Testis (tissue), 3 donors: ENCODE data around the gene ZEB2. TPM values are rescaled to one million over a fixed set of nuclear protein-coding genes. Genes with fewer than 3 reads are reported as not detected.
A peak's percentile ranks its signal among the peaks of the same experiment; 100 is the strongest.

Source experiments
- DNase-seq: peaks from one replicate; pipeline ENCODE4 v3.0.0-alpha.2; 2019
- H3K27ac ChIP-seq, 2 donors: fragments of 200-600 bp; sonication (generic); one replicate each; pipeline ENCODE4 v1.5.1; 2019
- H3K27me3 ChIP-seq: fragments of 200-600 bp; sonication (generic); one replicate; pipeline ENCODE4 v1.5.1; 2019
- H3K36me3 ChIP-seq: fragments of 200-600 bp; sonication (generic); one replicate; pipeline ENCODE4 v1.5.1; 2017; ENCODE audit warnings: low read depth; ENCODE audit errors: missing control alignments
- H3K4me1 ChIP-seq: fragments of 200-600 bp; sonication (generic); one replicate; pipeline ENCODE4 v1.5.1; 2019
- H3K4me3 ChIP-seq, 2 donors: fragments of 200-600 bp; sonication (generic); one replicate each; pipeline ENCODE4 v1.5.1; 2017 to 2019
- H3K9me3 ChIP-seq: fragments of 200-600 bp; sonication (generic); one replicate; pipeline ENCODE4 v1.5.1; 2017
- POLR2A ChIP-seq: fragments of 450-650 bp; IDR thresholded peaks from one replicate; pipeline ENCODE4 v1.6.1; 2017; ENCODE audit warnings: antibody characterized with exemption, mild to moderate bottlenecking, moderate library complexity
- WGBS, 2 donors: methylation state at CpG; one replicate each; pipeline ENCODE4 v1.1.5; 2018; 5-methylcytosine and 5-hydroxymethylcytosine counted together
- intact Hi-C: fragments of 100-400 bp; cut with DNase I; formaldehyde crosslinking; loops from one replicate; pipeline ENCODE4 v1.15.1; 2023; ENCODE audit warnings: low total_unique reads
- polyA plus RNA-seq: library from polyadenylated mRNA; stranded (reverse); fragments of 350-450 nt; fragmentation: Illumina TruSeq; extraction: RNeasy Lipid Tissue Mini Kit (QIAGEN cat#74804); gene quantifications from one replicate; pipeline ENCODE4 v1.2.3, GENCODE V29; 2014; ENCODE audit warnings: low read depth, low replicate concordance; ENCODE audit not compliant: insufficient read depth
- total RNA-seq, 2 donors: library from RNA; depleted of rRNA; stranded (reverse); fragments of >200 nt; gene quantifications; one replicate each; pipeline ENCODE4 v1.2.3, GENCODE V29; 2016
- TF ChIP-seq, protein P1 (sequence below), 3 experiments: fragments of 450-650 bp in 2 of 3; fragments of 200-600 bp in 1 of 3; sonication (generic) in 1 of 3; IDR thresholded peaks; one replicate each; pipeline ENCODE4 v1.5.1; 2016 to 2019; ENCODE audit warnings: antibody characterized with exemption in 3 of 3, mild to moderate bottlenecking in 2 of 3, moderate library complexity in 1 of 3

The ZEB2 gene
- total and polyA plus RNA-seq, 3 donors from 2014 or later = 38.7 to 96.4 (median 87.8) TPM

DNA sequence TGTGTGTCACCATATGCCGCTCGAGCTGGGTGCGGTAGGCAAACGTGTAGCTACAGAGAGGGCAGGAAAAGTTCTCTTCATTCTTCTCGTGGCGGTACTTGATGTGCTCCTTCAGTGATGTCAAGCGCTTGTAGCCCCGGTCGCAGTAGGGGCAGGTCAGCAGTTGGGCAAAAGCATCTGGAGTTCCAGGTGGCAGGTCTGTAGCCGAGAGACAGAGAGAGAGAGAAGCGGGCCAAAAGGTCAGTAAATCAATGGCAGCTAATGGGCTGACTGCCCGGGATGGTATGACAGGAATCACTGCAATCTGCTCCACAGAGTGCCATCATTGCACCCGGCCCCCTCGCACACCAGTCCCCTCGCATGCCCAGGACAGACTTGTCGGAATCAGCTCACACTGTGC lies 116.0 kb downstream of the ZEB2 start:
- WGBS, 2 donors = 71 to 84% methylated on average over 16 of the region's 16 CpGs
- no peak overlapping the region for H3K4me3 ChIP-seq
- no peaks in the 10 kb centered on the region for H3K9me3 ChIP-seq
- DNase-seq = peak; percentile 19
- peaks cover 36% of the 10 kb centered on the region for H3K4me1 ChIP-seq
- intact Hi-C loops = no loop called here
- TF ChIP-seq POLR2A = no peak
- TF ChIP-seq, protein P1, sequence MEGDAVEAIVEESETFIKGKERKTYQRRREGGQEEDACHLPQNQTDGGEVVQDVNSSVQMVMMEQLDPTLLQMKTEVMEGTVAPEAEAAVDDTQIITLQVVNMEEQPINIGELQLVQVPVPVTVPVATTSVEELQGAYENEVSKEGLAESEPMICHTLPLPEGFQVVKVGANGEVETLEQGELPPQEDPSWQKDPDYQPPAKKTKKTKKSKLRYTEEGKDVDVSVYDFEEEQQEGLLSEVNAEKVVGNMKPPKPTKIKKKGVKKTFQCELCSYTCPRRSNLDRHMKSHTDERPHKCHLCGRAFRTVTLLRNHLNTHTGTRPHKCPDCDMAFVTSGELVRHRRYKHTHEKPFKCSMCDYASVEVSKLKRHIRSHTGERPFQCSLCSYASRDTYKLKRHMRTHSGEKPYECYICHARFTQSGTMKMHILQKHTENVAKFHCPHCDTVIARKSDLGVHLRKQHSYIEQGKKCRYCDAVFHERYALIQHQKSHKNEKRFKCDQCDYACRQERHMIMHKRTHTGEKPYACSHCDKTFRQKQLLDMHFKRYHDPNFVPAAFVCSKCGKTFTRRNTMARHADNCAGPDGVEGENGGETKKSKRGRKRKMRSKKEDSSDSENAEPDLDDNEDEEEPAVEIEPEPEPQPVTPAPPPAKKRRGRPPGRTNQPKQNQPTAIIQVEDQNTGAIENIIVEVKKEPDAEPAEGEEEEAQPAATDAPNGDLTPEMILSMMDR (IDR thresholded peaks at IDR 0.05) = no peak
- H3K27ac ChIP-seq = peak overlapping the region; percentile 36 to 39
- no peaks in the 10 kb centered on the region for H3K36me3 ChIP-seq
- H3K27me3 ChIP-seq = no peaks in the 10 kb centered on the region

DNA sequence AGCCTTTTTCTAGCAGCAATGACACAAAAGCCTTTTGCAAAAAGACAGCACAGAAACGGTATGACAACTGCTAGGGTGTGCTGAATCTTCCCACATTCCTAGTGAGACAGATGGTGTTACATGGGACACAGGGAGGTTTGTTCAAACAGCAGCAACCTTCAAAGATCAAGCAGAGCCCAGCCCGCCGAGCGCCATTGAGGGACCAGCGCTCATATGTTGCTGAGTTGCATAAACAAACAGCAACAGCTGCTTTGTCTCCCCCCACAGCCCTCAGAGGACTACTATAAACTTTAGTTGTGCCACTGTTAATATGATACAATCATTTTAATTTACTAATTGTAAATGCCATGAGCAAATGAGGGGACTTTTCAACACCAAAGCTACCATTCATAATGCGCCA lies 117.7 kb downstream of the ZEB2 start:
- peak overlapping the region; percentile 68 to 69 for H3K27ac ChIP-seq
- DNase-seq = peak; percentile 58
- H3K36me3 ChIP-seq = no peaks in the 10 kb centered on the region
- WGBS, 2 donors = 51 to 58% methylated on average over 6 of the region's 6 CpGs
- H3K4me3 ChIP-seq = no peak overlapping the region
- no peak for TF ChIP-seq POLR2A
- TF ChIP-seq, protein P1 (IDR thresholded peaks at IDR 0.05) = no peak
- intact Hi-C loops = no loop called here
- peaks cover 36% of the 10 kb centered on the region for H3K4me1 ChIP-seq
- no peaks in the 10 kb centered on the region for H3K27me3 ChIP-seq
- no peaks in the 10 kb centered on the region for H3K9me3 ChIP-seq

DNA sequence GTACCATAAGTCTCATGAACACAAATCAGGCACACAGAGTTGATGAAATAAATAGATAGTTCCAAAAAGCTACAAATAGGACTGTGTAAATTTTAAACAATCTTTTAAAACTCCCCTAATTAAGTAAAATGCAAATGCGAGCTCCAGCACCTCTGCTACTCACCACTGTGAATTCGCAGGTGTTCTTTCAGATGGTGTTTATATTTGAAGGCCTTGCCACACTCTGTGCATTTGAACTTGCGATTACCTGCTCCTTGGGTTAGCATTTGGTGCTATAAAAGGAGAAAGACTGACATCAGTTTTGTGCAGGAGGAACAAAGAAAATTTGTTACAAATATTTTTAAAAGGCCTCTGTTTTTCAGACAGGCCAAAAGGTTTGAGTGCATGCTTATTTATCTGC lies 118.9 kb downstream of the ZEB2 start:
- 58 to 73% methylated on average over 3 of the region's 3 CpGs for WGBS, 2 donors
- H3K27ac ChIP-seq = peak overlapping the region in 1 of 2 donors; percentile 22

DNA sequence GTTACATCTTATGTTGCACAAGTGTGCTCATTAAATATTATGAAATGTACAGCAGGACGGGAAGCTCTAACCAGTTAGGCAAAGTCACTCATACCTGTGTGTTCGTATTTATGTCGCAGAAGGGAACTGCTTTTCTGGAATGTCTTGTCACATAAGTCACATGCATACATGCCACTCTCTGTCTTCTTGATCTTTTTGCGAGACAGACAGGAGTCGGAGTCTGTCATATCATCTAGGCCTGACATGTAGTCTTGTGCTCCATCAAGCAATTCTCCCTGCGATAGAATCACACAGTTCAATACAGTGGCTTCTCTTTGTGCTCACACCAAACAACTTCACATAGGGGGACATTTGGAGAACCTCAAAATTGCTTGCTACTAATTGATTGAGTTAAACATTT lies 123.6 kb downstream of the ZEB2 start:
- Histone ChIP-seq H3K9me3 (no peaks in the 10 kb centered on the region), H3K4me1 (peaks cover 8% of the 10 kb centered on the region), H3K27me3 (no peaks in the 10 kb centered on the region), H3K36me3 (no peaks in the 10 kb centered on the region), H3K27ac (no peak overlapping the region), H3K4me3 (no peak overlapping the region)
- 97% methylated on average over 6 of the region's 6 CpGs for WGBS, 2 donors
- intact Hi-C loops = no loop called here
- no peak for DNase-seq
- TF ChIP-seq POLR2A = no peak
- TF ChIP-seq, protein P1 (IDR thresholded peaks at IDR 0.05) = no peak

More for the DNA sequence above, 118.9 kb downstream of the ZEB2 start:
- no peak for TF ChIP-seq POLR2A
- TF ChIP-seq, protein P1 (IDR thresholded peaks at IDR 0.05) = no peak
- Histone ChIP-seq H3K4me1 (peaks cover 33% of the 10 kb centered on the region), H3K4me3 (no peak overlapping the region), H3K36me3 (no peaks in the 10 kb centered on the region), H3K27me3 (no peaks in the 10 kb centered on the region), H3K9me3 (no peaks in the 10 kb centered on the region)
- intact Hi-C loops = no loop called here
- DNase-seq = no peak

DNA sequence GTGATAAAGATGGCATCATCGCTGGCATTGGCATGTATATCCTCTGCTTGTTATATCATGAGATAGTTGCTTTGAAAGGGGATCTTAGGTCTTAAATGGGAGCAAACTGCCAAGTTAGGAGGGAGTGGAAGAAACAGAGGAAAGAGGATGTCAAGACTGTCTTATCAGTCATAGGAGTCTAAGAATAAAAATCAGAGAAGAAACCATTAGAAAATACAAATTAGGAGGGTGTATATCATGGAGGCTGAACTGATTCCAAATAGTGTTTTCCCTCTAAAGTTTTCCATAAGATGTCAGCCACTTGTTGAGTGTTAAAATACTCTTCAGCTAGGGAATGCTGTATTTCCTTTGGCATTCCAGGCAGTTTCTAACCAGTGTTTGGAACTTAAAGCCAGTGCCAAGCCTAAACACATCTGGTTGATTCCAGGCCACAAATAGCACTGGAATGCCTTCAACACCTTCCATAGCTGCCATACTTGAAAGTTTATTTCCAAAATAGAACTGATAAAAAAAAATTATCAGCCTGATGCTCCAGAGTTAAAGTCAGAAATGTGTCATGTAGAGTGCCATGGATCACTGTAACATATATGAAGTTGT lies 129.4 kb downstream of the ZEB2 start:
- Histone ChIP-seq H3K27ac (no peak overlapping the region), H3K9me3 (no peaks in the 10 kb centered on the region), H3K4me3 (no peak overlapping the region), H3K27me3 (no peaks in the 10 kb centered on the region), H3K4me1 (peaks cover 16% of the 10 kb centered on the region), H3K36me3 (no peaks in the 10 kb centered on the region)
- 68 to 79% methylated on average over 1 of the region's 1 CpG for WGBS, 2 donors
- TF ChIP-seq POLR2A = no peak
- TF ChIP-seq, protein P1 (IDR thresholded peaks at IDR 0.05) = no peak
- DNase-seq = no peak
- intact Hi-C loops = no loop called here
